GM10248 (cell line): ENCODE results near the gene EXOC1.

ENCODE experiments used
- CTCF ChIA-PET: fragments of 300-600 bp; sonication (Branson Sonifier 250); formaldehyde crosslinking; extraction: SDS; loops from one replicate; lab custom pipeline; 2021; ENCODE audit warnings: antibody characterized with exemption; lab: Yijun Ruan, JAX
- POLR2A ChIA-PET: fragments of 350-650 bp; sonication (Branson Sonifier 250); formaldehyde crosslinking; extraction: SDS; loops from one replicate; lab custom pipeline; 2020; ENCODE audit warnings: antibody characterized with exemption; lab: Yijun Ruan, JAX
- DNase-seq: peaks from one replicate; pipeline ENCODE4 v3.0.0; 2012; ENCODE audit errors: extremely low spot score
- CTCF ChIP-seq: IDR thresholded peaks from 2 replicates; pipeline ENCODE4 v1.5.1; 2012; ENCODE audit warnings: mild to moderate bottlenecking, low read depth; ENCODE audit errors: extremely low read depth, missing control alignments, control extremely low read depth

EXOC1 gene

DNA sequence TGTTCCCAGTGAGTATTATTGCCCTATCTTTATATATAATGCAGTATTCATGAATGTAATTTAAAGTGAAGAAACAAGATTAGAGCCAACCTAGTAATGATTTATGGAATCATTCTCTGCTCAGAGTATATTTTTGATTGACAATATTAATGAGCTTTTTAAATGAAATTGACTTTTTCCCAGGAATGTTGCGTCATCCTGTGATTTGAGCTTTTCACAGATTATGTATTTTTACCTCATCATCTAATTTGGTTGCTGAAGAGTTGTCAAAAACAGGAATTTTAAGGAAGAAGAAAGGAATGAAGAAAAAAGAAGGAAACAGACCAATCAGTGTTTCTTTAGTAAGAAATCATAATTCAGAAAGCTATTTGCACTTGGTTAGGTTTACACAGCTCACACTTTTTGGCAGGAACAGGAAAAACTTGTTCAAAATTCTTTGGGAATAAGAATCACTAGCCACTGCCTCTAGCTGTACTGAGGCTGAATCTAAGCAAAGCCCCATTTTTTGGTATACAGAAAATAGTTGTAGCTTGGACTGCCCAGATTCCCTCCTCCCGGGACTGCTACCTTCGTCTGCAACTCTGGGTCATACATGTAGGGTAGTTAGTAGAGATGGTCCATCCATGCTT lies 27.3 kb downstream of the EXOC1 start:
- POLR2A ChIA-PET, result no interaction called here
- CTCF ChIA-PET, result interaction anchor here (0.7 to 1.6 kb wide), 2 partner anchors 10 to 13 kb away, joined by 3 to 6 read pairs; no protein-coding TSS in a partner anchor
- DNase-seq, result no peak
- no peak for TF ChIP-seq CTCF

GRCh38 chr4:55884093-55884850 lies 30.8 kb downstream of the EXOC1 start:
- no peak for TF ChIP-seq CTCF
- POLR2A ChIA-PET, result no interaction called here

GRCh38 chr4:55884851-55885219 lies 31.4 kb downstream of the EXOC1 start:
- DNase-seq, result no peak
- POLR2A ChIA-PET, result no interaction called here

More at GRCh38 chr4:55884093-55884850, 30.8 kb downstream of the EXOC1 start:
- CTCF ChIA-PET, result interaction anchor here (1.9 kb wide), 1 partner anchor 11 kb away, joined by 5 read pairs; no protein-coding TSS in a partner anchor
- DNase-seq, result no peak

DNA sequence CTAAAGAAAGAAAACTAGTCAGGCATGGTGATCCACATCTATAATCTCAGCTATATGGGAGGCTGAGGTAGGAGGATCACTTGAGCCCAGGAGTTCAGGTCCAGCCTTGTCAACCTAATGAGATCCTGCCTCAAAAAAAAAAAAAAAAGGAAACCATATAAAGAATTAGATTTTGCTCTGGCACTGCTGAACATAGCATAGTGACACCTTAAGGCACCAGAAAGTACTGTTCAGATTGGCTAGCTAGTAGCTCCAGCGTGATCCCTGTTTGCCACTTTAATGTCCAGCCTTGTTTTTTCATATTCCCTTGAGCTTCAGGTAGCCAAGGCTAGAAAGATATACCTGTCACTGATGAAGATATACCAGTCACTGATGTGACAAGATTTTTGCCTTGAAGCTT lies 34.1 kb downstream of the EXOC1 start:
- POLR2A ChIA-PET, result no interaction called here
- CTCF ChIA-PET, result interaction anchor here (0.7 to 1.5 kb wide), 2 partner anchors 10 to 11 kb away, joined by 3 read pairs; no protein-coding TSS in a partner anchor
- DNase-seq, result no peak
- TF ChIP-seq CTCF, result no peak

More at GRCh38 chr4:55884851-55885219, 31.4 kb downstream of the EXOC1 start:
- no peak for TF ChIP-seq CTCF
- CTCF ChIA-PET, result no interaction called here

DNA sequence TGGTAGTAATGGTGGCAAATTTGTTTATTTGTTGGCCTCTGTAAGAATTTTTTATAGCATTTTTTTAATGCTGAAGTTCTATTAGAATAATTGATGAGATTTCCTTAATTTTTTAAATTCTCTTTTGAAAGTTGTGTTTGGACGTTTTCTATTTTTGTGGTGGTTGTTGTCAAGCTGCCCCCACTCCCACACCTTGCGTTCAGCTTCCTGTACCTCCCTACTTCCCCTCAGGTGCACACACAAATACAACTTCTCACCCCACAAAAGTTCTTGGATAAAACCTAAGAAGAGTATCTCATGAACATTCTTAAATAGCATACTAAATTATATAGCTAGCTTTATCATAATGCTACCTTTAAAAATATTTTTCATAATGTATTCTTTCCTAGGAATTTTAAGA lies 38.7 kb downstream of the EXOC1 start:
- CTCF ChIA-PET, result interaction anchor here (2.2 to 2.6 kb wide), 2 partner anchors 26 to 57 kb away, joined by 6 to 7 read pairs; partner anchors contain the start of gene CEP135
- POLR2A ChIA-PET, result no interaction called here
- no peak for DNase-seq
- TF ChIP-seq CTCF, result no peak

DNA sequence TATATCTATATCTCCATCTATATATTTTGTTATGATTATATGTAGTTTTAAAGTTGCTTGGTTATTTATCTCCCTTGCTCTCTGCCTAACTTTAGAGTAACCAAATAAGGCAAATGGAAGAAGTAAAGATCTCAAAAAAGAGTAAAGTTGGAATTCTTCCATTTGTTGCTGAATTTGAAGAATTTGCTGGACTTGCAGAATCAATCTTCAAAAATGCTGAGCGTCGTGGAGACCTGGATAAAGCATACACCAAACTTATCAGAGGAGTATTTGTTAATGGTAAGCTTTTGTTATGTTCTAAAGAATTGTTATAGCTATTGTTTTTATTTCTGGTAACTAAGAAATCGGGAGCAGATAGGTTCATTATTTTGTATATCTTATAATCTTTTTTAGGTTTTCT lies 43.2 kb downstream of the EXOC1 start:
- TF ChIP-seq CTCF, result no peak
- DNase-seq, result no peak
- POLR2A ChIA-PET, result no interaction called here
- CTCF ChIA-PET, result interaction anchor here (1.1 kb wide), 1 partner anchor 36 kb away, joined by 3 read pairs; no protein-coding TSS in a partner anchor
